BJ (cell line): ENCODE data around the gene UBASH3B. TPM values are rescaled to one million over a fixed set of nuclear protein-coding genes. Genes with fewer than 3 reads are reported as not detected.

ENCODE experiments used
- CTCF ChIA-PET: fragments of 350-600 bp; formaldehyde crosslinking; extraction: SDS; loops from one replicate; lab custom pipeline; 2021; ENCODE audit warnings: antibody characterized with exemption, inconsistent platforms; lab: Yijun Ruan, JAX
- POLR2A ChIA-PET: fragments of 300-600 bp; sonication (Branson Sonifier 250); formaldehyde crosslinking; extraction: SDS; loops from one replicate; lab custom pipeline; 2021; ENCODE audit warnings: antibody characterized with exemption; lab: Charles Lee
- DNase-seq: peaks from one replicate; pipeline ENCODE4 v3.0.0-alpha.2; 2011; ENCODE audit warnings: low read depth
- H3K27me3 ChIP-seq: 2 replicates; pipeline ENCODE4 v1.6.0; 2011; ENCODE audit warnings: low read length; ENCODE audit not compliant: control insufficient read depth, insufficient read depth
- H3K36me3 ChIP-seq: 2 replicates; pipeline ENCODE4 v1.5.1; 2011; ENCODE audit warnings: low read length; ENCODE audit not compliant: control insufficient read depth, insufficient read depth
- H3K4me3 ChIP-seq: 2 replicates; pipeline ENCODE4 v1.5.1; 2011; ENCODE audit warnings: low read depth, mild to moderate bottlenecking, control low read depth, low read length
- CTCF ChIP-seq: IDR thresholded peaks from 2 replicates; pipeline ENCODE4 v1.5.1; 2011; ENCODE audit warnings: low read depth, mild to moderate bottlenecking, control low read depth, inconsistent platforms, low read length, moderate library complexity; ENCODE audit not compliant: insufficient read depth
- polyA plus RNA-seq: library from polyadenylated mRNA; depleted of rRNA; stranded (reverse); fragments of >200 nt; gene quantifications from 2 replicates; pipeline ENCODE4 v1.2.3, GENCODE V29; 2011

Gene UBASH3B
- polyA plus RNA-seq, 1 experiment = 28.4 TPM

- ChIA-PET POLR2A (no interaction called here), CTCF (interaction anchor here (1.1 to 2.0 kb wide), 3 partner anchors 12 to 88 kb away, joined by 3 to 7 read pairs (median 4); no protein-coding TSS in a partner anchor)
- Histone ChIP-seq H3K4me3 (no peak overlapping the region), H3K36me3 (no peaks in the 10 kb centered on the region), H3K27me3 (no peaks in the 10 kb centered on the region)
- DNase-seq = peak; percentile 66
- no peak for TF ChIP-seq CTCF
Measured at GRCh38 chr11:122721964-122722266, 66.4 kb downstream of the UBASH3B start.

GRCh38 chr11:122723106-122723505 is 67.6 kb downstream of the UBASH3B start:
- DNase-seq = no peak
- TF ChIP-seq CTCF = no peak
- POLR2A ChIA-PET = no interaction called here

GRCh38 chr11:122723576-122723975 is 68.1 kb downstream of the UBASH3B start:
- Histone ChIP-seq H3K4me3 (no peak overlapping the region), H3K27me3 (no peaks in the 10 kb centered on the region), H3K36me3 (no peaks in the 10 kb centered on the region)
- ChIA-PET POLR2A (no interaction called here), CTCF (interaction anchor here (1.3 to 1.8 kb wide), 3 partner anchors 13 to 57 kb away, joined by 3 to 5 read pairs (median 5); no protein-coding TSS in a partner anchor)
- no peak for TF ChIP-seq CTCF
- DNase-seq = no peak

More at GRCh38 chr11:122723106-122723505, 67.6 kb downstream of the UBASH3B start:
- CTCF ChIA-PET = interaction anchor here (1.3 to 1.6 kb wide), 2 partner anchors 25 to 58 kb away, joined by 5 read pairs; no protein-coding TSS in a partner anchor
- Histone ChIP-seq H3K4me3 (no peak overlapping the region), H3K27me3 (no peaks in the 10 kb centered on the region), H3K36me3 (no peaks in the 10 kb centered on the region)

- Histone ChIP-seq H3K36me3 (no peaks in the 10 kb centered on the region), H3K4me3 (no peak overlapping the region), H3K27me3 (no peaks in the 10 kb centered on the region)
- TF ChIP-seq CTCF = no peak
- DNase-seq = no peak
- CTCF ChIA-PET = interaction anchor here (1.3 to 1.8 kb wide), 2 partner anchors 12 to 24 kb away, joined by 3 to 5 read pairs; no protein-coding TSS in a partner anchor
- POLR2A ChIA-PET = no interaction called here
Measured at GRCh38 chr11:122724520-122724919, 69.0 kb downstream of the UBASH3B start.

GRCh38 chr11:122726028-122726427 is 70.5 kb downstream of the UBASH3B start:
- no peak for DNase-seq

More at GRCh38 chr11:122726028-122726427, 70.5 kb downstream of the UBASH3B start:
- H3K4me3 ChIP-seq = no peak overlapping the region
- H3K27me3 ChIP-seq = no peaks in the 10 kb centered on the region
- ChIA-PET CTCF (interaction anchor here (1.5 to 3.6 kb wide), 2 partner anchors 13 to 56 kb away, joined by 10 to 11 read pairs; no protein-coding TSS in a partner anchor), POLR2A (no interaction called here)
- no peaks in the 10 kb centered on the region for H3K36me3 ChIP-seq
- no peak for TF ChIP-seq CTCF
